ENCODE results near the gene RNF14. TPM values are rescaled to one million over a fixed set of nuclear protein-coding genes. Genes with fewer than 3 reads are reported as not detected.

Gene RNF14
- polyA plus RNA-seq, 10 donors: 36.6 to 51.9 (median 41.0) TPM

Other genes starting within 250 kb of the RNF14 start
- gene PCDH1, start 90.7 kb upstream of the RNF14 start, polyA plus RNA-seq (ENCODE audit: insufficient read length in 10 of 10): 10 to 100 TPM; 13.0 to 22.4 (median 15.3) TPM
- 100 to 1,000 TPM in 1 of 10 donors, 10 to 100 TPM in 9; 52.9 to 105 (median 85.3) TPM for gene DELE1, start 45.2 kb upstream of the RNF14 start, polyA plus RNA-seq (ENCODE audit: insufficient read length in 10 of 10)
- gene PCDH12, start 10.9 kb upstream of the RNF14 start, polyA plus RNA-seq (ENCODE audit: insufficient read length in 10 of 10): 10 to 100 TPM; 14.0 to 21.4 (median 17.6) TPM
- 10 to 100 TPM; 18.0 to 25.1 (median 22.9) TPM for gene GNPDA1, start 43.9 kb downstream of the RNF14 start, polyA plus RNA-seq (ENCODE audit: insufficient read length in 10 of 10)
- gene NDFIP1, start 139.7 kb downstream of the RNF14 start, polyA plus RNA-seq (ENCODE audit: insufficient read length in 10 of 10): 10 to 100 TPM; 63.6 to 81.5 (median 67.6) TPM

Measured in muscle of back (tissue), 10 donors.